Brain microvascular endothelial cell (primary cell): ENCODE data around the gene KLC3.

ENCODE experiments used
- DNase-seq: peaks from one replicate; pipeline ENCODE4 v3.0.0-alpha.2; 2020
- H3K27ac ChIP-seq: fragments of 250-450 bp; sonication (Bioruptor Pico); 2 replicates; pipeline ENCODE4 v1.5.1; 2020; ENCODE audit warnings: mild to moderate bottlenecking, moderate library complexity
- H3K27me3 ChIP-seq: fragments of 250-450 bp; sonication (Bioruptor Pico); replicated peaks from 2 replicates; pipeline ENCODE4 v1.5.1; 2020; ENCODE audit warnings: mild to moderate bottlenecking
- H3K36me3 ChIP-seq: fragments of 250-450 bp; sonication (Bioruptor Pico); replicated peaks from 2 replicates; pipeline ENCODE4 v1.5.1; 2020; ENCODE audit warnings: mild to moderate bottlenecking
- H3K4me3 ChIP-seq: 2 replicates; pipeline ENCODE4 v1.5.1; 2011; ENCODE audit warnings: low read depth, mild to moderate bottlenecking, control low read depth, low read length, moderate library complexity
- CTCF ChIP-seq: IDR thresholded peaks from 2 replicates; pipeline ENCODE4 v1.5.1; 2011; ENCODE audit warnings: low read depth, mild to moderate bottlenecking, moderate library complexity, low read length, control low read depth, inconsistent platforms; ENCODE audit errors: missing control alignments
- in situ Hi-C: cut with HindIII; loops from 2 replicates; pipeline ENCODE4 v1.10.0; 2017; ENCODE audit warnings: low sequenced_read_pairs, low pct_ligation_motif_present

Gene KLC3

GRCh38 chr19:45296355-45296754 is 44.2 kb upstream of the KLC3 start:
- Histone ChIP-seq H3K27ac (no peak overlapping the region), H3K36me3 (peaks cover 5% of the 10 kb centered on the region)

GRCh38 chr19:45297674-45298073 is 42.9 kb upstream of the KLC3 start:
- TF ChIP-seq CTCF = no peak
- no peak overlapping the region for H3K27ac ChIP-seq
- in situ Hi-C loops = no loop called here
- no peaks in the 10 kb centered on the region for H3K27me3 ChIP-seq
- no peak overlapping the region for H3K4me3 ChIP-seq
- peaks cover 5% of the 10 kb centered on the region for H3K36me3 ChIP-seq
- DNase-seq = no peak

More at GRCh38 chr19:45296355-45296754, 44.2 kb upstream of the KLC3 start:
- no peak for TF ChIP-seq CTCF
- no peak overlapping the region for H3K4me3 ChIP-seq
- in situ Hi-C loops = no loop called here
- no peaks in the 10 kb centered on the region for H3K27me3 ChIP-seq
- DNase-seq = no peak

GRCh38 chr19:45298264-45298663 is 42.3 kb upstream of the KLC3 start:
- no peak for DNase-seq
- H3K36me3 ChIP-seq = peaks cover 5% of the 10 kb centered on the region
- in situ Hi-C loops = no loop called here
- no peak overlapping the region for H3K27ac ChIP-seq
- no peaks in the 10 kb centered on the region for H3K27me3 ChIP-seq
- TF ChIP-seq CTCF = no peak
- H3K4me3 ChIP-seq = no peak overlapping the region

GRCh38 chr19:45299719-45300118 is 40.8 kb upstream of the KLC3 start:
- Histone ChIP-seq H3K27ac (no peak overlapping the region), H3K27me3 (no peaks in the 10 kb centered on the region), H3K4me3 (no peak overlapping the region), H3K36me3 (peaks cover 5% of the 10 kb centered on the region)
- no peak for DNase-seq
- TF ChIP-seq CTCF = no peak
- in situ Hi-C loops = no loop called here

- no peak for DNase-seq
- no peak for TF ChIP-seq CTCF
- H3K27ac ChIP-seq = no peak overlapping the region
- no peaks in the 10 kb centered on the region for H3K27me3 ChIP-seq
- in situ Hi-C loops = no loop called here
- H3K36me3 ChIP-seq = peaks cover 5% of the 10 kb centered on the region
- no peak overlapping the region for H3K4me3 ChIP-seq
Observed at GRCh38 chr19:45302416-45302815, 38.1 kb upstream of the KLC3 start.

GRCh38 chr19:45303269-45304060 is 37.1 kb upstream of the KLC3 start:
- no peaks in the 10 kb centered on the region for H3K27me3 ChIP-seq
- DNase-seq = no peak
- H3K4me3 ChIP-seq = no peak overlapping the region
- TF ChIP-seq CTCF = no peak
- in situ Hi-C loops = no loop called here
- H3K36me3 ChIP-seq = peaks cover 5% of the 10 kb centered on the region
- no peak overlapping the region for H3K27ac ChIP-seq
